SW 1271 (cell line): ENCODE measurements around the gene TMCO4.
"Not testable (repeated sequence)": the region's sequence is repeated elsewhere in the genome, so short reads cannot be mapped to it uniquely, and the experiment has no call there.

Experiments used
- DNase-seq, 2 experiments: peaks; one replicate each; lab custom pipeline; 2025; lab: John Stamatoyannopoulos, UW

The TMCO4 gene

GRCh38 chr1:19813643-19813960 lies 13.9 kb upstream of the TMCO4 start:
- DNase-seq = no peak

GRCh38 chr1:19812875-19813642 lies 13.3 kb upstream of the TMCO4 start:
- no peak for DNase-seq

GRCh38 chr1:19811206-19811851 lies 11.6 kb upstream of the TMCO4 start:
- peak in 1 of 2 experiments; percentile 11 for DNase-seq

- no peak for DNase-seq
These were observed 9.5 kb upstream of the TMCO4 start for GRCh38 chr1:19809044-19809750.

- no peak for DNase-seq
These were observed 8.6 kb upstream of the TMCO4 start for GRCh38 chr1:19808351-19808750.

- no peak for DNase-seq
These were observed 5.1 kb upstream of the TMCO4 start for GRCh38 chr1:19804831-19805251.

- DNase-seq = no peak
These were observed 2.6 kb upstream of the TMCO4 start for GRCh38 chr1:19802269-19802668.

GRCh38 chr1:19800076-19800804 lies 524 bp upstream of the TMCO4 start:
- DNase-seq = peak in 1 of 2 experiments; percentile 31

- DNase-seq = no peak
These were observed 1.1 kb downstream of the TMCO4 start for GRCh38 chr1:19798486-19799229.

GRCh38 chr1:19797827-19798226 lies 1.9 kb downstream of the TMCO4 start:
- no peak for DNase-seq

- no peak for DNase-seq
These were observed 5.1 kb downstream of the TMCO4 start for GRCh38 chr1:19794583-19794982.

GRCh38 chr1:19793360-19794046 lies 6.2 kb downstream of the TMCO4 start:
- DNase-seq = no peak

GRCh38 chr1:19792237-19793002 lies 7.3 kb downstream of the TMCO4 start:
- DNase-seq = no peak

GRCh38 chr1:19790061-19790975 lies 9.4 kb downstream of the TMCO4 start:
- not testable (repeated sequence) for DNase-seq

GRCh38 chr1:19786988-19787423 lies 12.7 kb downstream of the TMCO4 start:
- no peak for DNase-seq

- DNase-seq = no peak
These were observed 14.1 kb downstream of the TMCO4 start for GRCh38 chr1:19785660-19786059.

GRCh38 chr1:19780267-19780877 lies 19.3 kb downstream of the TMCO4 start:
- DNase-seq = no peak

- no peak for DNase-seq
These were observed 22.8 kb downstream of the TMCO4 start for GRCh38 chr1:19776933-19777332.

GRCh38 chr1:19776287-19776686 lies 23.4 kb downstream of the TMCO4 start:
- no peak for DNase-seq
